ENCODE data around the gene ADD3.

ADD3 gene

DNA sequence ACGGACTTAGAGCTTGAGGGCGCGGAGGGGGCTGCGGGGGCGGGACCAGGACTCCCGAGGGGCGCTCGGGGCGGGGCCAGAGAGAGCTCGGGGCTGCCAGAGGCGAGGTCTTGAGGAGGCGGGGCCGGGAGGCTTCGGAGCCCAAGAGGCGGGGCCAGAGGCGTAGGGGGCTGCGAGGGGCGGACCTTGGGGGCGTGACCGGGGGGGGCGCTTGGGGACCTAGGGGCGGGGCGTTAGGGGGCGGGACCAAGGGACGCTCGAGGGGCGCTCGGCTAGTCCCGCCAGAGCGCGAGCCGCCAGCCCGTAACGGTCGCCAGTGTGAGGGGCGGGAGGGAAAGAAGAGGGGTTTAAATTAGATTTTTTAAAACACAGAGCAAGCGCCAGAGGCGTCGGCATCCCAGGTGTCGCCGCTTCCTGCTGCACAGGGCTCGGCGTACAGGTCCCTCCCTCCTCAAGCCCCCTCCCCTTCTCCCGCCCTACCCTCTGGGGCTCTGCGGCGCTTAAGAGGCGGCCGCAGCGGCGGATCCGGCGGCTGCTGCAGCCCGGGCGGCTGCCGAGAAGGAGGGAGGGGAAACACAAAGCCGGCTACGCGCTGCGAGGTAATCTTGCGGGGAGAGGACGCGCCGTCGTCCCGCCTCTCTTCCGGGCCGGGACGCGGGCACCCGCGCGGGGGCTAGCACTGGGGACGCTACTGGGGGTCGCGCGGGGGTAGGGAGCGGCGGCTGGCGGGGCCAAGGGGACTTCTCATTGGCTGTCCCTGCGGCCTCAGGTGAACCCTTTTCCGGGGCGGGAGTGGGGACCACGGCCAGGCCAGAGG is at the start of gene ADD3:
ADD3 (plus strand) TSS at position 284 of the 817 bp plus-strand sequence. CDS start 92,670 bp downstream, outside the sequence.
- DNase-seq: peak; percentile 98

DNA sequence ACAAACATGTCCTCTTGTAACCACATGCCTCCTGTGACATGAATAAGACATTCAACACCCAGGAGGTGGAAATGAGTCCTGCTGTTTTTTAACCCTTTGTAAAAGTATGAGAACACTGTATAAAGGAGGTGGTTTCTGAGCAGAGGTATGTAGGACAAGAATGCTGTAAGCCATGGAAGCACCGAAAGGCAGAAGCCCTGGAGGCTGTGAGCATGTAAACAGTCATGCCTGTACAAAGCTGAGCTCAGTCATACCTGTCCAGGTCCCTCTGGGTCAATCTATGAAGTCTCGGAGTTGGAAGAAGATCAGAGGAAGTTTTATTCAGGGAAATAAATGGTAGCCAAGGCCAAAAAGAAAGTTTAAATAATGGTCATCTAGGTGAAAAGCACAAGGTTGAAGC is 49.7 kb upstream of the ADD3 start:
- no peak for DNase-seq

DNA sequence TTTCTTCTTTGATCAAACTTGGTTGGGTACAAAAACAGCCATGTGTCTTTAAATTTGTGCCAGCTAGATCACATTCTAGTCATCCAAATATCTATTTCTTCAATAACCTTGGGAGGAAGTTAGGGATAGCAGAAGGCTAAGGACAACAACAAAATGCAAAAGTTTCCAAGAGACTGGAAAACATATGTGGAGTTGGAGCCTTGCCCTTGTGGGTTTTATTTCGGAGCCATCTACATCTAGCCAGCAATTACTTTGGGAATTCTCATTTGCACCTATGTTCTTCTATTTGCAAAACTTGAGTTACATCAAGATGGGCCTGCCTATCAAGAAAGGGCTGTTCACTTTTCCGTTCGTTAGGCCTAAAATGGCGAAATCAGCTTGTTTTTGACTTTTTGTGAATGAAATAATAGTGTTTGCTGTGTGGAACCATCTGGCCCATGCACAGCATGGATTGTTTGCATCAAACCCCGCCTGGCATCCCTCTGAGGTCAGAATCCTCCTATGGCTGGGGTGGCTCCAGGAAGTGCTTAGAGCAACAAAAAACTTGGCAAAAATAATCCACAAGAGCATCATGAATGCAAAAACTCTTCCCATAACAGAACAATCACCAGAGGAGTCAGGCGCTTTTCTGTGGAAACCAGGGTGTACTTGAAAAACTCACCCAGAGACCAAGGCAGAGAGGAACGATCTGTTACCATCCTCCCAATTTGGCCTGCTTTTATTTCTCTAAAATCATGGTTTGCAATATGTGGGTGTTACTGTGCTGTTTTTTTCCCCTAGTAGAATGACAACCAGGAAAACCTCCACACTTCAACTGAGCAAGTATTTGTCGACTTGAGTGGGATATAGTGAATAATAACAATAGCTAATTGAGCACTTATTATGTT is 48.3 kb upstream of the ADD3 start:
- no peak for DNase-seq

GRCh38 chr10:109960682-109961081 is 47.1 kb upstream of the ADD3 start:
- no peak for DNase-seq

GRCh38 chr10:109961174-109962001 is 46.4 kb upstream of the ADD3 start:
- DNase-seq: no peak

DNA sequence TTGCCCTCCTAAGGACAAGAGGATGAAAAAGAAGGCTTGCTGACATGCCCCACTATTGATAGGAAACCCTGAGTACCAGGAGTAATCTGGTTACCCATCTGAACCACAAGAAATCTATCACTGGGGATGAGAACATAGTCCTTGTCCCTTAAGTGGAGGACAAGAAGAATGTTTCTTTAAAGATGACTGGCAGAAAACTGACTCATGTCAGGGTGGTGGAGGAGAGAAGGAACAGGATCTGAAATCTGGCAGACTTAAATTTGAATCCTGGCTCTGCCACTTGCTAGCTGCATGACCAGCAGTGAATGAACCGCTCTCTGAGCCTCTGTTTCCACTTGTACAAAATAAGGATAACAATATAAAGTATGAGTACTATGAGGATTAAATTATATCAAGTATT is 45.5 kb upstream of the ADD3 start:
- DNase-seq: no peak

DNA sequence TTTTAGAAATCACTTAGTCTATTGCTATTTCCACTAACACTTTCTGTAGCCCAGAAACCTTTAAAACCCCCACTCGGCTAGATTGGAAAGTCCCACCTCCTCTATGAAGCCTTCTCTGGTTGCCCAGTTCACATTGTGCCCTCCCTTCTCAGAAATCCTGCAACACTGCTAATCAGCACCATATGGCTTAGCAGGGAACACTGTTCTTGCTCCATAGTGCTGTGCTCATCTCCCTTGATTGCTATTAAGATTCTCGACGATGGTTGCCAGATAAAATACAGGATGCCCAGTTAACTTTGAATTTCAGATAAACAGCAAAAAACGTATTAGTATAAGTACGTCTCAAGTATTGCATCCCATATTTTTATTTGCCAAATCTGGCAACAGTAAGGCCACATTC is 44.3 kb upstream of the ADD3 start:
- no peak for DNase-seq

GRCh38 chr10:109964318-109964717 is 43.5 kb upstream of the ADD3 start:
- no peak for DNase-seq

GRCh38 chr10:109966961-109967738 is 40.6 kb upstream of the ADD3 start:
- DNase-seq: no peak

- no peak for DNase-seq
These were observed 40.1 kb upstream of the ADD3 start for GRCh38 chr10:109967739-109968088.

GRCh38 chr10:109968953-109969759 is 38.6 kb upstream of the ADD3 start:
- no peak for DNase-seq

GRCh38 chr10:109969760-109970346 is 37.9 kb upstream of the ADD3 start:
- no peak for DNase-seq

DNA sequence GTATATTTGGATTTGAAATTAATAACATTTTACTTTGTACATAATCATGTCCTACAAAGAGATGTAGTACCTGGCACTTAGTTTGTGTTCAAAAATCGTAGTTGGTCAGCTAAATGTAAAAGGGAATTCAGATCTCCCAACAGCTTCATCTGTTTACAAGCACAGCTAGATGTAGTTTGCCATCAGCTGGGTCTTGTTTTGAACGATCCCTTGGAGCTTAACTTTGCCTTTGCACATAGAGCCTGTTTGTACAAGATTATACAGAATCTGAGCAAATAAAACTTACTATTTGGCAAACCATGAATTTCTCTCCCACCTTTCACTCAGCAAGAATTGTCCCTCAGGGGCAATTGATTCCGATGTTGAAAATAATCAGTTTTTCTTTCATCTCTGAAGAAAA is 36.1 kb upstream of the ADD3 start:
- DNase-seq: no peak

DNA sequence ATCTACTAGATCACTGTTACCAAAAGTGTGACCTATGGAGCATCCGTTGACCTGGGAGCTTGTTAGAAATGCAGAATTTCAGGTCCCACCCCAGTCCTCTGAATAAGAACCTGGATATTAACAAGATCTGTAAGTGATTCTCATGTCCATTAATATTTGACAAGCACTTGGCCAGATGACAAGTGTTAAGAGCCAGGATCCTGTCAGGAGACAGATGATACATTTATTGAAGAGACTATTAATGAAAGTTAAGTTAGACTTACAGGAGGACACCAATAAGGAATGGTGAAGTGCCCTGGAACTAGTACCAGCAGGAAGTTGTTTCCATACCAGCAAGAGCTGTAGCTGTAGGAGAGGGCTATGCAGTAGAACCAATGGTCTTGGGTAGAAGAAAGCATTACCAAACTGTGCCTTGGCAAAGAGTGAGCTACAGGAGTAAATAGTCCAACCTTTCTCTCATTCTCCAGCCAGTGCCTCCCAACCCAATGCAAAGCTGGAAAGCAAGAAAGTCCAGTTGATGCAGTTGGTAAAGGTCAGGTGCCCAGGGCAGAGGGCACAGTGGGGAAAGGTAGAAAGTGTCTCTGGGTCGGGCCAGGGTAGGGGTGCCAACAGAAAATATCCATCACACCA is 35.3 kb upstream of the ADD3 start:
- DNase-seq: no peak

DNA sequence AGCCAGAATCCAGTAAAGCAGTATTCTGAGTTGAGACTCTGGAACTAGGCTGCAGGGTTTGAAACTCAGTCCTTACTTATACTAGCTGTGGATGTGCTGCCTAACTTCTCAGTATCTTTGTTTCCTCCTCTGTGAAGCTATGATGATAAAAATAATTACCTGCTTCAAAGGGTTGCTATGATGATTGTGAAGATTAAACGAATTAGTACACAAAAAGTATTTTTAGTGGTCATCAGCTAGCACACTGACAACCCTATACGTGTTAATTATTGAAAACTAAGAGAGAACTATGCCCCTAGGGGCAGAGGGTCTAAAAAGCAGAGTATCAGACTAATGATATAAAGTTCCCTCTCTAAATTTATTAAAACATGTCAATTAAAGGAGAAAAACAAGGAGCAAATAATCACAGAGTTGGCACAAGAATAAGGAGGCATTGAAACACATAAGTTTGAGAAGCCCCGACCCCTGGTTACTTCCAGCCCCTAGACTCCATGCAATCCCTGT is 34.4 kb upstream of the ADD3 start:
- no peak for DNase-seq

- DNase-seq: no peak
These were observed 33.1 kb upstream of the ADD3 start for GRCh38 chr10:109974504-109975191.

DNA sequence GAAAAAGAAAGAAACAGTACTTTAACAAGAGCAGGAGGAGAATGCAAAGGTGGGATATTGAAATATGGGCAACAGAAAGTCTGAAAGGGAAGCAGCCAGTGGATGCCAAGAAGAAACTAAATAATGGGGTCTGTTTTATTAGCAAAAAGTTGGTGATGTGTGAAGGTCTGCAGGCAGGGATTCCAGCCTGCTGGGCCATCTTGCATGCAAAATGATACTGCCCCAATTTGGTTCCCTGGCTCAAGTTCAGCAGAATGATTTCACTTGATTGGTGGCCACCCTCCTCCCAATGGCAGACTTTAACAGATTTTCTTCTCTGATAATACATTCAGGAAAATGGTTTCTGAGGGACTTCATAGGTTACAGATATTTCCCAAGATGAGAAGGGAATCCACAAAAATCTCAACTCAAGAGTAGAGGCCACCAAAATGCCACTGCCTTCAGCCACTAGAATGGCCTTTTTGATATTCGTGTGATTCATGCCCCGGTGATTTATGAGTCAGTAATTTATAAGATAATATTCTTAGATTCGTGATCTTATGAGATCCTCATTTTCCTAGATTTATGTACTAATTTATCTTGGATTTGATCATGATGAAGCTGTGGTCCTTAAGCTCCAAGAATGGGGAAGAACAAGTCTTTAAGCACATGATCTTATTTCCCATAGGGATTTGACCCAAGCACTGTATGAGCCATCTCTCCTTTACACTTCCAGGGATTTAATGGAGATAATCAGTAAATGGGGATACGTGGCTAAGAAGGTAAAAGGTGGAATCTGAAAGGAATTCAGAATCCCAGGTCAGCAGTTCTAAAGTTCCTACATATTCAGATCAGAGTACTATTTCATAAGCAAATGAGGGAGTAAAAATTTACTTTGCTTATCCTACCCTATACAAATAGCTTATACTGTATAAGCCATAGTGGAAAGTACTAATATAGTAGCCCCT is 32.3 kb upstream of the ADD3 start:
- DNase-seq: no peak

- no peak for DNase-seq
These were observed 31.1 kb upstream of the ADD3 start for GRCh38 chr10:109976681-109977080.
